ENCODE measurements around the gene FCN2. TPM values are rescaled to one million over a fixed set of nuclear protein-coding genes. Genes with fewer than 3 reads are reported as not detected.

The FCN2 gene
- total RNA-seq, result not detected in 2 replicates

GRCh38 chr9:134880484-134881312 is at the start of gene FCN2:
TSS of gene FCN2 (plus strand) at chr9:134880810. CDS start at chr9:134880822, 12 bp downstream.

GRCh38 chr9:134917431-134918373 is 37.1 kb downstream of the FCN2 start, which contains the start of gene FCN1:
TSS of gene FCN1 (minus strand) at chr9:134917912. CDS start at chr9:134917871, 41 bp downstream.

Other genes with a start within 250 kb of the FCN2 start
- gene COL5A1, start 239.0 kb upstream of the FCN2 start, total RNA-seq, result 1,286 and 1,941 TPM in 2 replicates
- gene FCN1, start 37.1 kb downstream of the FCN2 start, total RNA-seq, result not detected in 2 replicates
- gene OLFM1, start 206.9 kb downstream of the FCN2 start, total RNA-seq, result 2.4 and 2.9 TPM in 2 replicates